ENCODE results near the gene SYNGR3. TPM values are rescaled to one million over a fixed set of nuclear protein-coding genes. Genes with fewer than 3 reads are reported as not detected.

SYNGR3 gene
- total and polyA plus RNA-seq, 2 of the 13 experiments (the other 11 are each of a cell fraction or from before 2014, with no cell fraction given): 0.97 to 5.7 TPM

GRCh38 chr16:1983544-1984346, 6.0 kb upstream of the SYNGR3 start, which contains the start of gene GFER (continued):
- TF ChIP-seq GATAD2A (CRISPR knock-in tag; IDR thresholded peaks at IDR 0.05) (peak; percentile 62), ZNF354B (CRISPR knock-in tag; IDR thresholded peaks at IDR 0.05) (no peak), ARHGAP35 (CRISPR knock-in tag; IDR thresholded peaks at IDR 0.05; ENCODE audit: borderline replicate concordance) (peak; percentile 56; the same call in 1 of the 2 replicates), MYC (CRISPR knock-in tag; IDR thresholded peaks at IDR 0.05; ENCODE audit: borderline replicate concordance) (peak; percentile 59), BRCA1 (CRISPR knock-in tag; IDR thresholded peaks at IDR 0.05) (peak; percentile 37; the same call in 1 of the 2 replicates), ZNF333 (CRISPR knock-in tag; IDR thresholded peaks at IDR 0.05; ENCODE audit: borderline replicate concordance) (0 out of 2 replicates have a peak, but pooled peaks have one; percentile 48), ZFYVE20 (CRISPR knock-in tag; IDR thresholded peaks at IDR 0.05; ENCODE audit: borderline replicate concordance, low read depth) (0 out of 2 replicates have a peak, but pooled peaks have one; percentile 58), ZBTB21 (CRISPR knock-in tag; IDR thresholded peaks at IDR 0.05) (no peak), ZBTB4 (CRISPR knock-in tag; IDR thresholded peaks at IDR 0.05; ENCODE audit: borderline replicate concordance) (no peak; the same call in 1 of the 2 replicates), ZNF230 (CRISPR knock-in tag; IDR thresholded peaks at IDR 0.05) (peak; percentile 16; the same call in 1 of the 2 replicates), ZNF484 (CRISPR knock-in tag; IDR thresholded peaks at IDR 0.05; ENCODE audit: borderline replicate concordance, low read depth) (no peak; the same call in 1 of the 2 replicates), ZBED4 (CRISPR knock-in tag; IDR thresholded peaks at IDR 0.05; ENCODE audit: borderline replicate concordance) (peak; percentile 48; the same call in 1 of the 2 replicates), PAF1 (CRISPR knock-in tag; IDR thresholded peaks at IDR 0.05) (no peak), MED8 (CRISPR knock-in tag; IDR thresholded peaks at IDR 0.05; ENCODE audit: insufficient replicate concordance) (no peak), ETV6 (CRISPR knock-in tag; conservative IDR thresholded peaks at IDR 0.05) (no peak; the same call in 1 of the 2 replicates), ZIK1 (CRISPR knock-in tag; IDR thresholded peaks at IDR 0.05; ENCODE audit: borderline replicate concordance, low read depth) (no peak; the same call in 1 of the 2 replicates), ZNF207 (IDR thresholded peaks at IDR 0.05; ENCODE audit: borderline replicate concordance) (no peak), ZNF580 (CRISPR knock-in tag; IDR thresholded peaks at IDR 0.05; ENCODE audit: borderline replicate concordance, low read depth) (peak; percentile 82; the same call in 1 of the 2 replicates)
- TF ChIP-seq, protein P1, sequence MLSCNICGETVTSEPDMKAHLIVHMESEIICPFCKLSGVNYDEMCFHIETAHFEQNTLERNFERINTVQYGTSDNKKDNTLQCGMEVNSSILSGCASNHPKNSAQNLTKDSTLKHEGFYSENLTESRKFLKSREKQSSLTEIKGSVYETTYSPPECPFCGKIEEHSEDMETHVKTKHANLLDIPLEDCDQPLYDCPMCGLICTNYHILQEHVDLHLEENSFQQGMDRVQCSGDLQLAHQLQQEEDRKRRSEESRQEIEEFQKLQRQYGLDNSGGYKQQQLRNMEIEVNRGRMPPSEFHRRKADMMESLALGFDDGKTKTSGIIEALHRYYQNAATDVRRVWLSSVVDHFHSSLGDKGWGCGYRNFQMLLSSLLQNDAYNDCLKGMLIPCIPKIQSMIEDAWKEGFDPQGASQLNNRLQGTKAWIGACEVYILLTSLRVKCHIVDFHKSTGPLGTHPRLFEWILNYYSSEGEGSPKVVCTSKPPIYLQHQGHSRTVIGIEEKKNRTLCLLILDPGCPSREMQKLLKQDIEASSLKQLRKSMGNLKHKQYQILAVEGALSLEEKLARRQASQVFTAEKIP (CRISPR knock-in tag; IDR thresholded peaks at IDR 0.05; ENCODE audit: borderline replicate concordance): no peak

Data from HepG2 (cell line).